Stimulated activated CD8-positive, alpha-beta memory T cell treated with anti-CD3 and anti-CD28 coated beads, Interleukin-15, amount 100 ng/mL, for 4 hours (primary cell): Measurements from ENCODE around the gene APBA1.

Experiments used
- DNase-seq, 2 donors: peaks; one replicate each; pipeline ENCODE4 v3.0.0-alpha.2; 2020; ENCODE audit warnings: low read depth in 2 of 2

Gene APBA1

DNA sequence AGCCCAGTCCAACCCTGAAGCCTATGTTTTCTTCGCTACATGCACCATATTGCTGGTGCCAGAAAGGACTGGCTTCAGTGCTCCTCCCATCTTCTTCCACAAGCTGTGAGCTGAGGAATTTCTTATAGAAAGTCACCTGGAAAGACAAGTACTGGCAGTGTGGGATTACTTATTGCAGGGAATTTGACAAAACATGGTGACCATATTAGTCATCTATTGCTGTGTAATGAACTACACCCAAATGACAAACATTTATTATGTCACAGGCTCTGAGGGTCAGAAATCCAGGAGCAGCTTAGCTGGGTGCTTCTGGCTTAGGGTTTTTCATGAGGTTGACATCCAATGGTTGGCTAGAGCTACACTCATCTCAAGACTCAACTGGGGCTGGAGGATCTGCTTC, 271.7 kb downstream of the APBA1 start:
- DNase-seq = no peak

DNA sequence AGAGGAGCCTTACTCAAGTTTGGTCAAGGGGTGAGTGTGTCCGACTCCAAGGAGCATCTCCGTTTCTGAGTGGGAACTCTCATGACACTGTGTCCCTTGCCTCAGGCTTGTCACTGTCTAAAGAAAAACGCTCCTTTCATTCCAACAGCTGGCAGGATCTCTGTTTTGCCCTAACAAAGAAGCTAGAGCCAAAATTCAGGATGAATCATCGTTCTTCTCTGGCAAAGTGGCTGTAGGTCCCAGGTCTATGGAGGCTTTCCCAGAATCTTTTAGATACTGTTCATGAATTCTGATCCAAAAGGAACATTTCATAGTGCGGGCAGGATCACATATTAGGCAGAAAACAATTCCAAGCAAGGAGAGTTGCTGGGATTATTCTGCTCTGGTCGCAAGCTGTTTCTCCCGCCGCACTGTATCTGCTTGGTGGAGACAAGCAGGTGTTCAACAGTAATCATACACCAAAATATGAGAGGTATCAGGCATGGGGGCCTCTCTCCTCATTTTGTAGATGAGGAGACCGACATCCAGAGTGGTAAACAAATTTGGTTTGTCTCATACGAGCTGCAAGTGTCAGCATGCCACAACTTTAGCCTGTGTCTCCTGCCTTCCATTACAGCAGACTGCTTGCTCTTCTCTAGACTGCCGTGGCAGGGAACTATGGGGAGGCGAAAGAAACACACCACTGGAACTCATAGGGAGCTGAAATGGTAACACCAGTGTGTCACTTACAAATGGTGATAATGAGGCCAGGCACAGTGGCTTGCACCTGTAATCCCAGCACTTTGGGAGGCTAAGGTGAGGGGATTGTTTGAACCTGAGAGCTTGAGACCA, 274.6 kb downstream of the APBA1 start:
- no peak for DNase-seq

DNA sequence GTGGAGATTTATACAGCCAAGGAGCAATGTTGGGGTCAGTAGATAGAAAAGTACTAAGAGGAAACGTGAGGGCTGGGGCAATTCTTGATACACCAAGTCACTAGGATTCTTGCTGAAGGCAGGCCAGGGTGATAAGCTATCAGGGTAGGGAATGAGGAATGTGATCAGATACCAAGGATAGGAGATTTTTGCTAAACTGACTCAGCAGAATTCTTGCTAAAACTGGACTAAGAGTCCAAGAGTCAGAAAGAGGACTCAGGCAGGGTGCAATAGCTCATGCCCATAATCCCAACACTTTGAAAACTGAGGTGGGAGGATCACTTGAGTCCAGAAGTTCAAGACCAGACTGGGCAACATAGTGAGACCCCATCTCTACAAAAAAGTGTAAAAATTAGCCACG, 275.4 kb downstream of the APBA1 start:
- DNase-seq = no peak

DNA sequence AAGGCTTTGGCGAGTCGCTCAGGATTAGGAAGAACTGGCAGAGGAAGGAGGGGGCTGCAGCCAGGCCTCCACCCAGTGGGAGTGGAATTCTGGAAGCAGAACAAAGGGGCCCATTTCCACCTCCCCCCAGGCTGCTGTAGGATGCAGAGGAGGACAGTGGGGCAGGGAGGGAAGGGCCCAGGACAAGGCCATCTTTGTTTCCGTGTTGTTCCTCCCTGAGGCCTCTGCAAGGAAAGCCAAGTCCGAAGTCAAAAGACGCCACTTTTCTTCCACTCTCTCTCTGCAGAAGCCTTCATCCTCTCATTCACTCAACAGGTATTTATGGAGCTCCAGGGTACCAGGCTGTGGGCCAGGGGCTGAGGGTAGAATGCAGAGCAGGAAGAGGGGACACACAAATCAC, 276.5 kb downstream of the APBA1 start:
- DNase-seq = no peak

DNA sequence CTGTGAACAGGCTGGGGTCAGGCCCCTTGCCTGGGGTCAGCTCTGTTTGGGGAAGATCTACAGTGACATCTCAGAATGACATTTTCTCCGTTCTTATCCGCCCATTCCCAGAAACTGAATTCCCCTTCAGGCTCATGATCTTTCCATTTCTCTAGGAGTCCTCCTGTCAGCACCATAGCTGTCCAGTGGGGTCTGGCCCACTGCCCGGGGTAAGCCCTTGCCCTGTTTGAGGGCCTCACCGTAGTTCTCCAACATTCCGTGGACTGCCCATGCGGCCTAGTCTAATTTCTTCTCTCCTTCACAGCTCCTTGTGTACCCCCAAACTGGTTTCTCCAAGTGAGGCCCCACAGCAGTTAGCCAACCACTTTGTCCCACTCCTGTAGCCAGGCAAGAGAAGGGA, 278.7 kb downstream of the APBA1 start:
- DNase-seq = no peak

DNA sequence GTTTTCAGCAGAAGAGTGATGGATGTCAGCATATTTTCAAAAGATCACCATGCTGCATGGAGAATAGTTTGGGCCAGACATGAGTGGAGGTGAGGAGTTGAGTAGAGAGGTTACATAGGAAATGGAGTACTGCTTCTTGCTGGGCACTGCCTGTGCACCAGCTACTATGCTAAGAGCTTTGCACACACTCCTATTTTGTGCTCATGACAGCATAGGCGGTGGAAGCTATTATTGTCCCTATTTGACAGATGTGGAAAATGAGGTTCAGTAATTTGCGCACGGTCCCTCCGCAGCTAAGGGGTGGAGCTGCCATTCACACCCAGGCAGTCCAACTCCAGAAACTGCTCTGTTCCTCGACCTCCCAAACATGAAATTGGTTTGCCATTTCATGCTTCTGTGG, 279.3 kb downstream of the APBA1 start:
- no peak for DNase-seq

DNA sequence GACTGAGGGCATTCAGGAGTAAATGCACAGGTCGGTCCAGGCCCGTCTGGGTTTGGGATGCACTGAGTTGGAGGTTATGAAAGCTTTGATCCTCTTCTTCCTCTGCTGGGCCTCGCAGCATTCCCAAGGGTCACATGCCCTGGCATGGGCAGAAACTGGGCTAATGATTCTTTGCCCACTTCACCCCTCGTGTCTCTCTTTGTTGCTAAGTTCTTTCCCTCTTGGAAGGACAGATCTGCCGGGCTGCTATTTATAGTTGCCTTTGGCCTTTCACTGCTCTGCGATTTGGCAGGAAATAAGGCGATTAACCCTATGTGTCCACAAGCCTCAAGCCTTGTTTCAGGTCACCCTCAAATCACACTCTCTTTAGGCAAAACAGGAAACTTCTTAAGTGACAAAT, 280.2 kb downstream of the APBA1 start:
- DNase-seq = no peak

DNA sequence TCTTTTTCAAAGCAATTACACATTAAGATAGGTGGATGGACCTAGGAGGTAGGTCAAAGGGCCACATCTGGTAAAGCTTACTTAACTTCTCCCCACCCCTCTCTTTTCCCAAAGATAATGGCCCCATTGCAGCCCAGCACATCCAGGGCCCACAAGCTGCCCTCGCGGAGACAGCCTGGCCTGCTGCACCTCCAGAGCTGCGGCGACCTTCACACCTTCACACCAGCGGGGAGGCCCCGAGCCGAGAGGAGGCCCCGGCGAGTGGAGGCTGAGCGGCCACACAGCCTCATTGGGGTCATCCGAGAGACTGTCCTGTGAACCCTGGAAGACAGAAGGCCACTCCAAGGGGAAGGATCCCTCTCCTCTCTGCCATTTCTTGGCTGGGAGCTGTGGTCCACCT, 280.7 kb downstream of the APBA1 start:
- DNase-seq = no peak

DNA sequence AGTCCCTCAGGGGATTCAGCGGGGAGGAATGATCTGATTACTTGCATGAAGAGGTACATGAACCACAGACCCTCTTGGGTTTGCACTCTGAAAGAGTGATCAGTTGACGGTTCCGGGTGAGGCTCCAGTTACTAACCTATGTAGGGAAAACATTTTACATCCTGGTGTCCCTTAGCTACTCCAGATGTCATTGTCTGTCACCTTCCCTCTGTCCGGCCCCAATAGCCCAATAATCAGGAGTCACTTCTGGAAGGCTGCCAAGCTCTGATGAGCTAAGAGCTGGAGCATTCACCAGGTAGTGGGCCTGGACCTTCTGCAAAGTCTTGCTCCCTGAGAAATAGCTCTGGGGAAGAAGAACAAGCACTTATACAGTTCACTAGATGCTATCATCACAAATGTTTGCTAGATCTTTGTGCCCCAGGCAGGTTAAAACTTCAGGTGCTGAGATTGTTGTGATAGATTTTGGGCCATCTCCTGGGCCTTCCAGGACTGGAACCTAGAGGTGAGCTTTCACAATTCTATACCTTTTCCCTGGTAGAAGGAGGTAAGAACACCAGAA, 282.7 kb downstream of the APBA1 start:
- no peak for DNase-seq

DNA sequence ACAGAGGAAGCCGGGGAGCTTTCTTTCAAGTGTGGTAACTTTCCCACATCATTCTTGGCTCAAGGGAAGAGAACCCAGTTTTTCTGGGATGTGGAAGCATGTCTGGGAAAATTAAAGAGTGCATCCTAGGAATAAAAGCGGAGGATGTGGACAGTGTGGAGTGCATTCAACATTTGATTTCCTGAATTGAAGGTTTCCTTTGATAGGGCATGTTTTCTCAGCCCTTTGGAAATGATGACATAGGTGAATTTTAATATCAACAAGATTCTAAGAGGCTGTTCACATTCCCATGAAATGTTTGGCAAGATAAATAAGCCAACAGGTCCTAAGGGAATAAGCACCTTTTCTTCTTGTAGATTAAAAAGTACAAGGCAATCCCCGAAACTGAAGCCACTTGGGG, 283.6 kb downstream of the APBA1 start:
- DNase-seq = no peak

DNA sequence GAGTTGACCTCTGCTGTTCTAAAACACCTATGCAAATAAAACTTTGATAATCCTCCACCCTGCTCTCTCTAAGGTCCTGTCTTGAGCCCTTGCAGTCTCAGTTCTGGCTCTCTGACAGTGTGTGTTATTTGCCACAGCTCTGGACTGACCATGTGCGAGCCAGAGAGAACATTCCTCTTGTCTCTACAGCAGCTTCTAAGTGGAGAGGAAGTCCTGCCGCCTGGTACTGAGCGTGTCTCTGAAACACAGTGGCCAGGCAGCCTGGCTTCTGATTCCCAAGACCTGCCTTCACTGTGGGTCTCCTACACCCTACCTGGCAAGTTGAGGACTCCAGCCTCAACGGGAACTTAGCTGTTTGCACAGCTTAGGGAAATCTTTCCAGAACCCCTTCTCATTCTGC, 285.5 kb downstream of the APBA1 start:
- DNase-seq = no peak

DNA sequence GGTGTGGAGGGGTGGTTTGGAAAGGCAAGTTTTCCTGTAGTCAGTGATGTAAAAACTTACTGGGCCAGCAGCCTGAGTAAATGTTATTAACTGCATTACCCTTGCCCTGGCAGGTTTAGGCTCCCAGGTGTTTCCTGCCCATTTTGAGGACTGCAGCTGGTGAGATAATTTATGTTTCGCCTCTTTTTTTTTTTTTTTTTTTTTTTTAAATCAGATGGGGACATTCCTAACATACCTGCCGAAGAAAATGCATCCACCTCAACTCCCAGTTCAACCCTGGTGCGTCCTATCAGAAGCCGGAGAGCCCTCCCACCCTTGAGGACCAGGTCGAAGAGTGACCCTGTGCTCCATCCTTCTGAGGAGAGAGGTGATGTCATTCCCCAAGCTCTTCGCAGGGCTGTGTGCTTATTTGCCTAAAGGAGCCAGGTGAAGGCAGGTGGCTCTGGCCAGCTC, 286.6 kb downstream of the APBA1 start:
- DNase-seq = no peak

DNA sequence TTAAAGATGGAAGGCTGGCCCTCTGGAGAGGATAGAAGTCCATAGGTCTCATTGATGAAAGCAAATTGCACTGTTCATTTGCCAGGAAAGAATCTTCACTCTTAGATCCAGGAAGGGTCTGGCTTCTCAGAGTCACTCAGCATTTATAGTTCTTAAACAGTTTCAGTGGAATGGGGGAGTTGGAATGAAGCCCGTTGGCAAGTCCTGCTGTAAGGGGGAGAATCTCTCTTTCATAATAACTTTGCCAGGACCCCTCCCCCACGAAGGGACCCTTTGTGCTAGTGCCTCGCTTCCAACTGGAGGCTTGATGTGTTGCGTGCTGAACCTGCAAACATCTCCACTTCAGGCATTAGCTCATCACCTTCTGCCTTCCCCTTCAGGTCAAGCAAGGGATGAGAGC, 290.0 kb downstream of the APBA1 start:
- no peak for DNase-seq

DNA sequence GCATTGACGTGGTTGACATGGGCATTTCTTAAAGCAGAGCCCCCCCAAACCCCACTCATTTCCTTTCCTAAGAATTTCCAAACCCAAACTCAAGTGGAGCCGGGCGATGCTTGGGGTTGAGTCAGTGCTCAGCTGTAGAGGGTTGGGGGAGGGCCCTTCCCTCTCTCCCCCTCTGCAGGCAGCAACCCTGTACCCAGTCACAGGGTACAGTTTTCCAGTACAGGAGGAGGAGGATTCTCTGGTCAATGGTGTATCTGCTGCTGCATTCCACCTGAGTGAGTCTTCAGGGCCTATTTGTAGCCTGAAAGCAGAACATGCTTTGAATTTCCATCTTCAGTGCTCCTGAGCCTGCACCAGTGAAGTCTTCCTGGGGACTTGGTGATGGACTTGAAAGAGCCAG, 291.4 kb downstream of the APBA1 start:
- no peak for DNase-seq

DNA sequence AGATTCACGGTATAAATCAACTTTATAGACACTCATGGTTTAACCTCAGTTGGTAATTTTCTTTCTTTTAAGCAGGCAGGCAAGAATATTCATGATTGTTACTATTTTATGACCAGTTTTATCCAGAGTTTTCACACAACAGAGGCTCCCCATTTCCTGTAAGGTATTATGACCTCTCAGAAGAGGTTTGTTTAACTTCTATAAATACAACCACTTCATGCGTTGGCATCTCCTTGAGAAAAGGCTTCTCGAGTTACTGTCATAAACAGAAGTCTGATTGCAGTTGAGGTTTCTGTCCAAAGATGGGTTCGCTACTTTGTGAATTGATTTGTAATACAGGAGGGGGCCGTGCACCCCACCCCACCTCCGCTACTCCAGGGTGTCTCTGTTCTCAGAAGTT, 291.9 kb downstream of the APBA1 start:
- no peak for DNase-seq

DNA sequence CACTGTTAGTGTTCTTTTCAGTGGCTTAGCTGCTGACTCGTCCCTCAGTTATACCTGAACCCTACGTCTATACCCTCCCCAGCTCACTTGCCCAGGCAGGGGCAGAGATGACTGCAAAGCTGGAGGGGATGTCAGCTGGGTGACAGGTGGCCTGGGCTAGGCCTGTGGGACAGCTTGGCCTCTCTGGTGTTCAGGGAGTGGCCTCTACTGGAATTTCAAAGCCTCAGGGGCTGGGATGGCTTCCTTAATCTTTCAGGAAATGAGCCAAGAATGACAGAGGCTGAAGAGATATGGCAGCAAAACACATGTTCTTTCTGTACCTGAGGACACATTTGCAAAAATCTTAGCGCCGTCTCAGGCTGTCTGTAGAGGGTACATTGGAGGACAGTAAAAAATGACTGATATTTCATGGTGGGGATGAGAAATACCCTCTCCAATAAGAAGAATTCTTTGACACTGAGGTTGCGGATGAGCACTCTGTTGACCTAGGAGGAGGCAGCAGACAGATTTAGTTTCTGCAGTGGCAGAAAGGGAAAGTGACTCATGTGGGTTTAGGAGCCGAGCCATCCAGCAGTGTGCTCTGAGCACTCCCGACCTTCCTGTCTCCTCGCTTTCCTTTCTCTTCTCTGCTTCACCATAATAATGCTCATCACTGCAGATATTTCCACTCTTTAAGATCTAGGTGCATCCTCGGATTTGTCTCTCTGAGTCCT, 292.7 kb downstream of the APBA1 start:
- no peak for DNase-seq

DNA sequence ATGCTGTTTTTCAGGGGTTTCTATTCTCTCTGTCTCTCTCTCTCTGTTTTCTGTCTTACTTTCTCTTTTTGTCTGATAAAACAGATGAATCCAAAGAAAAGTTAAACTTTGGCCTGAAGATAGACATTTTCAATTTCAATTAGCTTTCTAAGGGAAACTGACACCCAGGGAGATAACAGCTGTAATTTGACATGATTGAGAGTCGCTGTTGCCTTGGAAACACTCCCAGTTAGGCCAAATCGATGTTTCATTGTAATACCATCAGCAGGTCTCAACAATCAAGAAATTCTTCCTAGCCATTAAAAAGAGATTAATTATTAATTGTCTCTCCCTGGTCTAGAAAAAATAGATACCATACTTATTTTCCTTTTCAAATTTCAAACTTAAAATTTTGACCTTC, 294.2 kb downstream of the APBA1 start:
- DNase-seq = no peak
